SW 1271 (cell line): ENCODE measurements around the gene SSH2.
"Not testable (repeated sequence)": the region's sequence is repeated elsewhere in the genome, so short reads cannot be mapped to it uniquely, and the experiment has no call there.

Experiments used
- DNase-seq, 2 experiments: peaks; one replicate each; lab custom pipeline; 2025; lab: John Stamatoyannopoulos, UW

Gene SSH2

GRCh38 chr17:29782917-29783316, 147.1 kb downstream of the SSH2 start:
- no peak for DNase-seq

- not testable (repeated sequence) for DNase-seq
These were observed 150.2 kb downstream of the SSH2 start for GRCh38 chr17:29779812-29780190.

- DNase-seq, result peak; percentile 9 to 45
These were observed 150.8 kb downstream of the SSH2 start for GRCh38 chr17:29778956-29779811.

DNA sequence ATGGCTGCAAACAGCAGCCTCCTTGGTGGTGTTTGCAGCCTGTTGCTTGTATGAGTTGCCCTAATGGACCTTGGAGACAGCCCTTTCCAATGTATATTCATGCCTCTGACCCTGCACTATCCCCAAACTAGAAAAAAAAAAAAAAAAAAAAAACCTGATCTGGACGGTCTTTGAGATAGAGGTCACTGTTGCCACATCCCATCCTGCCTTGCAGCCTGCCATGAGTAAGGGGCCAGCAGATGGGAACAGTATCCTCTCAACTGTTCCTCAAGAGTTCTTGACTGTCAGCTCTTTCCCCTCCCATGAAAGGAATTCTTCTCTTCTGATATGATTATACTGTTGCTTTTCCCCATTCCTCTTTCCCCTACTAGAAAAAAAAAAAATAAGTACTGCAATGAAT, 152.4 kb downstream of the SSH2 start:
- DNase-seq, result no peak

DNA sequence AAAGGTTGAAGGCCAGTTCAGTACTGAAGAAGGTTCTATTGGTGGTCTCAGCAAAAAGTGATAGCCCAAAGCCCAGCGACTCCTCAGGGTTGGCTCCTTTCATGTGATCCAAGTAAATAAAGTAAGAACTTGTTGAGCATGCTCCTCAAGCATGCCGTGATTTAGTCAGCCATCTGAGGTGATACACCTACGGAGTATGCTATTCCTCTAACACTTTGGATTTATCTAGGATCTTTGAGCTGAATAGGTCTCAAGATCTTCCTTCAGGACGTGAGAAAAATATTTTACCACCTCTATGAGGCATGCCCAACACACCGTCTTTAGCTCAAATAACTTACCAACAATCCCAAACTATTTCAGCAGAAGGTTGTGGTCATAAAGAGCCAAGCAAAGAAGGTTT, 154.0 kb downstream of the SSH2 start:
- no peak for DNase-seq

DNA sequence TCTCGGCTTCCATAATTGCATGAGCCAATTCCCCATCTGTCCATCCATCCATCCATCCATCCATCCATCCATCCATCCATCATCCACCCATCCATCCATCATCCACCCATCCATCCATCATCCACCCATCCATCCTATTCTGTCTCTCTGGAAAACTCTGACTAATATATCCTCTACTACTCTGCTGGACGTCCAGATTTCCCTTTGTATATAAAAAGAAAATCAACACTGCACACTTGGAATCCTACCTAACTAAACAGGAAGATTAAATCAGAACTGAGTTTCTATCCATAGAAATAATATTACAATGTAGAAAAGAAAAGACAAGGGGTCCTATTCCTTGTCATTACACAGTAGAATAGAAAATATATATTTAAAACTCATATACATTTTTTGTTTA, 157.0 kb downstream of the SSH2 start:
- no peak for DNase-seq

DNA sequence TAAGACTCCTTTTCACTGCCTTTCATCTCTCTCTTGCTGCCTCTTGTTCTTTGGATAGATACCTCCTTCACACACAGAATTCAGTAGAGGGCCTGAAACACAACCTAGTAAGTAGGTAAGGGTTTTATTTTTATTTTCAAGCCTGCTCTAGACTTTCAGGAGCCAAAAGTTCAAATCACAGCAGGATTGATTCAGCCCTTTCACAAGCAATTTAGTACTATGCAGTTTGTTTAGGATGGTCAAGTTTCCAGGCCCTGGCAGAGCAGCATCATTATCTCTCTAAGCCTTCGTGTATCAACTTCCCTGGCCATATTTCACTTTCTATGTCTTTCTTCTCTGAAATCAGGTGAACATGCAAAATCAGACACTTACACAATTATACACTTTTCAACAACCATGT, 158.5 kb downstream of the SSH2 start:
- DNase-seq, result no peak

GRCh38 chr17:29769225-29769624, 160.8 kb downstream of the SSH2 start:
- DNase-seq, result no peak

- DNase-seq, result no peak
These were observed 163.2 kb downstream of the SSH2 start for GRCh38 chr17:29766796-29767327.

DNA sequence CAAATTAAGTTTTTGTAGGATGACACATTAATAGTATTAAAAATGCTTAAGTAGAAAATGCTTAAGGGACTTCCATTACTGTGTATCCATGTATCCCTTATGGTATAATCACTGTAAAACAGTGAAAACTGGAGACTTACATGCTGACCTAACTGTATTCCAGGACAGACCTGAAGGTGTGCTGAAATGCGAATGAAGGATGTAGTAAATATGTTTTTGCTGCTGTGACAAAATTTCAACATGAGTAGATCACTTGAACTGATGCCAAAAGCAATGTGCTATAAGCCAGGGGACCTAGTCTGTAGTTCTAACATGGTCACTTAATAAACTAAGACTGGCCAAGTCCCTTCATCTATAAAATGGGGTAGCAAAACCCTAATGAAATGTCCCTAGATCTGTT, 165.3 kb downstream of the SSH2 start:
- no peak for DNase-seq

GRCh38 chr17:29764217-29764616, 165.8 kb downstream of the SSH2 start:
- no peak for DNase-seq

DNA sequence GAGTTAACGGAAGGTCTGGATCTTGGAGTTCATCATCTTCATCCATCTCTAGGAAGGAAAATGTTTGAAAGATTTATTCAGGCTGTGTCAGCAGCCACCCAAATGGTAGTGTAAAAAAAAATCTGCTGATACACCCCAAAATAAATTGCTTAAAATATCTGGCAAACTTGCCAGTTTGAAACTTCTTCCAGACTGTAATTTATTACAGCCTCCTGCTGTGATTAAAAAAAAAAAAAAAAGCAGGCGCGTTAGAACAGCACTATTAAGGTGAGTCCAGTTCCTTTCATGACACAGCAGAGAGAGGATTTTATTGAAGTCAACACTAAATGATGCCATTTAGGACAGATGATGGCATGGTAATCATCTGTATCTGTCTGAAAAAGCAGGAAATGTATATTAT, 166.8 kb downstream of the SSH2 start:
- no peak for DNase-seq

DNA sequence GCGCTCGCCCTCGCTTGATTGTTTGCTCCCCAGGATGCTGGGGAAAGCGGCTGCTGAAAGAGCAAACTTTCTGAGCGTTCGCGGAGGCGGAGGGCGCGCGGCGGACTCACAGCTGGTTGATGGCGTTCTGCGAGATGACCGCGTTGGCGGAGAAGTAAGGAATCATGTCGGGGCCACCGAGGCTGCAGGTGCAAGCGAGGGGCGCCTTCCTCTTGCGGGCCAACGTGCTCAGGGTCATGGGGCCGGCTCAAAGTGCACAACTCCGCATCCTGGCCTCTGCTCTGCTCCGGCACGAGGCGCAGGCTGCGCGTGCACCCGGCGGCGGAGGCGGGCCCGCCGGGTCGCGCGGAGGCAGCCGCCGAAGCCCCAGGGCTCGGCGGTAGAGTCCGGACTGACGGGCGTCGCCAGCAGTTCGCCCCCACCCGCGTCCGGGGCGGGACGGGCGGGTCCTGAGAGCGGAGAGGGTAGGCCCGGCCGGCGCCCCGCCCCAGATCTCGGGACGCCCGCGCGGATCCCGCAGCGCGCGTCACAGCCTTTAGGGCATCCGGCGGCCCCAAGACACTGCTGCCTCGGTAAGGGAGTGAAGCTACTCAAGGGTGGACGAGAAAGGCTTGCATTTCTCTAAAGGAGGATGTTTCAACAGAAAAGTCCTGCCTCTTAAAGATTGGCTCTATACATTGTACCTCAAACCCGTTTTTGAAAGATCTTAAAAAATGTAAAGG, 168.8 kb downstream of the SSH2 start:
- peak; percentile 55 to 85 for DNase-seq

GRCh38 chr17:29760279-29761039, 169.6 kb downstream of the SSH2 start:
- DNase-seq, result no peak

GRCh38 chr17:29758255-29758654, 171.8 kb downstream of the SSH2 start:
- no peak for DNase-seq

GRCh38 chr17:29757788-29758187, 172.2 kb downstream of the SSH2 start:
- no peak for DNase-seq

GRCh38 chr17:29753845-29754439, 176.1 kb downstream of the SSH2 start:
- DNase-seq, result no peak

DNA sequence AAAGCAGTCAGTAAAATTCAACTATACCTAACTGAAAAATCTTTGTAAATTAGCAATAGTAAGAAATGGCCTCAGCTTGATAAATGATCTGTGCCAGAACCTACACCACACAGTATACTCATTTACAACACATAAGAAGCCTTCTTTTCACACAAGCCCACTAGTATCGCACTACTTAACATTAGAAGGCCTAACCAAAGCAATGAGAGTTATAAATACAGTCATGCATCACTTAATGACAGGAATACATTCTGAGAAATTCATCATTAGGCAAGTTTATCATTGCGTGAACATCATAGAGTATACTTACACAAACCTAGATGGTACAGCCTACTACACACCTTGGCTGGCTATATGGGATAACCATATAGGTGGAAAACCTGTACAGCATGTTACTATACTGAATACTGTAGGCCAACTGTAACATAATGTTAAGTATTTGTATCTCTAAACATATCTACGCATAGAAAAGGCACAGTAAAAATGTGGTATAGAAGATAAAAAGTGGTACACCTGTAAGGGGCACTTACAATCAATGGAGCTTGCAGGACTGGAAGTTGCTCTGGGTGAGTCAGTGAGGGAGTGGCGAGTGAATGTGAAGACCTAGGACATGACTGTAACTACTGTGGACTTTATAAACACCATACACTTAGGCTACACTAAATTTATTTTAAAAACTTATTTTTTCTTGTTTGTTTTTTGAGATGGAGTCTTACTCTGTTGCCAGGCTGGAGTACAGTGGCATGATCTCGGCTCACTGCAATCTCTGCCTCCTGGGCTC, 180.8 kb downstream of the SSH2 start:
- DNase-seq, result no peak

GRCh38 chr17:29748400-29748799, 181.6 kb downstream of the SSH2 start:
- no peak for DNase-seq

DNA sequence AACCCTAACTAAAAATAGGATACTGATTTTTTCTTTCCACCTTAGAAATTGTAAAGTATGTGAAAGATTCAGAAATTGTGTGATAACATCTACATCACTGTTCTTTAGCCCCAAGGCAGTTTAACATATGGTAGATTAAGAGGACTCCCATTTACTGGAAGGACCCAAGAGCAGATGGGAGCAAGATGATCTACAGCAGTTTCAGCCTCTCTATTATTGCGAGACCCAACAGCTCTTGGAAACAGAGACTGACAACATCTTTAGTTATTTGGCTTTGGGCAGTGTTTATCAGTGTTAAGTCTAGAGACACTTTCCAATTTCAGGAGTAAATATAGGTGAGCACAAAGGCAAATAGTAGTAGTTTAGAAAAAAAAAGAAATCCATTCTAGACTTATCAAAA, 182.4 kb downstream of the SSH2 start:
- DNase-seq, result no peak

DNA sequence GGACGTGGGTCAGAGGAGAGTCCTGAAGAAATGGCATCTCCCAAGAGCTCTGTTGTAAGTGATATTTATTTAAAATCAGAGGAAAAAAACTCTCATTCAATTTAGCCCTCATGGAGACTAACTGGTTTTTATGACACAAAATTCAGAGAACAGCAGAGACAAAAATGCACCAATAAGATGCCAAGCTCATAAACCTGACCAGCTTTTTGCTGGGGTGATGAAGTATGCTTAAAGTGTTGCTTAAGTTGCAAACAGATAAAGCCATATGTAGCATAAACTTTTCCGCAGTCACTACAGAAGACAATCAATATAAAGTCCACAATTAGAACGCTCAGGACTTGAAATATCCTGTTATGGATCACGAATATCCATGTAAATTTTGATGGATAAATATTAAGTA, 183.4 kb downstream of the SSH2 start:
- no peak for DNase-seq
